Karpas-422 (cell line): ENCODE results near the gene SALL4. TPM values are rescaled to one million over a fixed set of nuclear protein-coding genes. Genes with fewer than 3 reads are reported as not detected.
"Not testable (repeated sequence)": the region's sequence is repeated elsewhere in the genome, so short reads cannot be mapped to it uniquely, and the experiment has no call there.

ENCODE experiments used
- DNase-seq: peaks from one replicate; pipeline ENCODE4 v3.0.0-alpha.2; 2015
- H2AFZ ChIP-seq: fragments of 200-600 bp; sonication (generic); 2 replicates; pipeline ENCODE4 v1.6.1; 2014; ENCODE audit warnings: antibody characterized with exemption, low read length, mixed read lengths
- H3K27ac ChIP-seq: fragments of 200-600 bp; sonication (generic); 2 replicates; pipeline ENCODE4 v1.5.1; 2014; ENCODE audit warnings: mild to moderate bottlenecking, low read length, moderate library complexity
- H3K27me3 ChIP-seq: fragments of 200-600 bp; sonication (generic); 2 replicates; pipeline ENCODE4 v1.6.1; 2014; ENCODE audit warnings: low read length, mixed read lengths
- H3K36me3 ChIP-seq: fragments of 200-600 bp; sonication (generic); 2 replicates; pipeline ENCODE4 v1.6.1; 2014; ENCODE audit warnings: low read length, mixed read lengths; ENCODE audit not compliant: insufficient read depth
- H3K4me1 ChIP-seq: fragments of 200-600 bp; sonication (generic); 2 replicates; pipeline ENCODE4 v1.6.1; 2014; ENCODE audit warnings: mild to moderate bottlenecking, low read length, mixed read lengths
- H3K4me2 ChIP-seq: fragments of 200-600 bp; sonication (generic); 2 replicates; pipeline ENCODE4 v1.6.1; 2014; ENCODE audit warnings: low read length, low read depth, mild to moderate bottlenecking; ENCODE audit not compliant: poor library complexity, severe bottlenecking
- H3K4me3 ChIP-seq: fragments of 200-600 bp; sonication (generic); 2 replicates; pipeline ENCODE4 v1.5.1; 2014; ENCODE audit warnings: mild to moderate bottlenecking, antibody characterized with exemption, low read length, mixed read lengths
- H3K79me2 ChIP-seq: fragments of 200-600 bp; sonication (generic); 2 replicates; pipeline ENCODE4 v1.6.1; 2014; ENCODE audit warnings: mild to moderate bottlenecking, low read length, mixed read lengths
- H3K9ac ChIP-seq: fragments of 200-600 bp; sonication (generic); 2 replicates; pipeline ENCODE4 v1.6.0; 2014; ENCODE audit warnings: low read length
- H3K9me2 ChIP-seq: fragments of 200-600 bp; sonication (generic), shearing (Covaris generic); replicated peaks from 2 replicates; pipeline ENCODE4 v1.6.0; 2014; ENCODE audit warnings: mild to moderate bottlenecking, low read length, moderate library complexity; ENCODE audit not compliant: insufficient read depth
- H3K9me3 ChIP-seq: fragments of 300-700, 200-600 bp; sonication (generic); 2 replicates; pipeline ENCODE4 v1.6.1; 2014; ENCODE audit warnings: low read length, mixed read lengths
- H4K20me1 ChIP-seq: fragments of 200-600 bp; sonication (generic); 2 replicates; pipeline ENCODE4 v1.6.1; 2014; ENCODE audit warnings: mild to moderate bottlenecking, antibody characterized with exemption, low read length, low read depth; ENCODE audit not compliant: insufficient read depth
- total RNA-seq: library from RNA; depleted of rRNA; stranded (reverse); fragments of >200 nt; shearing (Covaris generic); gene quantifications from 2 replicates; pipeline ENCODE4 v1.2.3, GENCODE V29; 2014; ENCODE audit warnings: low replicate concordance

Gene SALL4
- total RNA-seq, 1 experiment from 2014 or later, result not detected

- Histone ChIP-seq H3K9me3 (no peaks in the 10 kb centered on the region), H3K27ac (no peak overlapping the region), H3K4me1 (no peaks in the 10 kb centered on the region), H3K4me3 (no peak overlapping the region), H2AFZ (no peak overlapping the region), H3K9ac (no peak overlapping the region), H3K4me2 (no peak overlapping the region), H3K9me2 (no peaks in the 10 kb centered on the region), H3K27me3 (no peaks in the 10 kb centered on the region), H3K36me3 (no peaks in the 10 kb centered on the region), H4K20me1 (no peaks in the 10 kb centered on the region), H3K79me2 (no peaks in the 10 kb centered on the region)
- DNase-seq, result no peak
Measured at GRCh38 chr20:51788822-51789221, 13.5 kb downstream of the SALL4 start.

GRCh38 chr20:51784299-51784698 lies 18.0 kb downstream of the SALL4 start:
- Histone ChIP-seq H3K27me3 (no peaks in the 10 kb centered on the region), H2AFZ (no peak overlapping the region), H3K4me2 (no peak overlapping the region), H3K36me3 (no peaks in the 10 kb centered on the region), H3K27ac (no peak overlapping the region), H3K4me3 (no peak overlapping the region), H3K9me3 (no peaks in the 10 kb centered on the region), H3K9me2 (no peaks in the 10 kb centered on the region), H4K20me1 (no peaks in the 10 kb centered on the region), H3K79me2 (no peaks in the 10 kb centered on the region), H3K9ac (no peak overlapping the region), H3K4me1 (no peaks in the 10 kb centered on the region)
- DNase-seq, result no peak

GRCh38 chr20:51778229-51778759 lies 24.0 kb downstream of the SALL4 start:
- not testable (repeated sequence) for H3K4me2 ChIP-seq, H4K20me1 ChIP-seq, H3K36me3 ChIP-seq, H3K4me1 ChIP-seq, H3K9ac ChIP-seq, H3K27ac ChIP-seq, H3K27me3 ChIP-seq, DNase-seq, H3K9me3 ChIP-seq, H3K79me2 ChIP-seq, H2AFZ ChIP-seq, H3K4me3 ChIP-seq, H3K9me2 ChIP-seq

- H2AFZ ChIP-seq, result no peak overlapping the region
Measured at GRCh38 chr20:51775241-51775640, 27.1 kb downstream of the SALL4 start.

GRCh38 chr20:51772236-51772635 lies 30.1 kb downstream of the SALL4 start:
- Histone ChIP-seq H3K4me3 (no peak overlapping the region), H3K4me1 (no peaks in the 10 kb centered on the region), H3K9me2 (no peaks in the 10 kb centered on the region), H2AFZ (no peak overlapping the region), H3K27me3 (no peaks in the 10 kb centered on the region), H3K9me3 (no peaks in the 10 kb centered on the region), H3K79me2 (no peaks in the 10 kb centered on the region), H3K4me2 (no peak overlapping the region), H3K9ac (no peak overlapping the region), H3K36me3 (no peaks in the 10 kb centered on the region), H4K20me1 (no peaks in the 10 kb centered on the region), H3K27ac (no peak overlapping the region)
- DNase-seq, result no peak

More at GRCh38 chr20:51775241-51775640, 27.1 kb downstream of the SALL4 start:
- no peak for DNase-seq
- Histone ChIP-seq H3K27me3 (no peaks in the 10 kb centered on the region), H4K20me1 (no peaks in the 10 kb centered on the region), H3K4me3 (no peak overlapping the region), H3K27ac (no peak overlapping the region), H3K4me2 (no peak overlapping the region), H3K36me3 (no peaks in the 10 kb centered on the region), H3K4me1 (no peaks in the 10 kb centered on the region), H3K9me2 (no peaks in the 10 kb centered on the region), H3K9ac (no peak overlapping the region), H3K9me3 (no peaks in the 10 kb centered on the region), H3K79me2 (no peaks in the 10 kb centered on the region)

- no peak for DNase-seq
- Histone ChIP-seq H3K9me3 (no peaks in the 10 kb centered on the region), H3K9ac (no peak overlapping the region), H3K27me3 (no peaks in the 10 kb centered on the region), H3K79me2 (no peaks in the 10 kb centered on the region), H2AFZ (no peak overlapping the region), H3K27ac (no peak overlapping the region), H3K4me3 (no peak overlapping the region), H3K4me1 (no peaks in the 10 kb centered on the region), H4K20me1 (no peaks in the 10 kb centered on the region), H3K36me3 (no peaks in the 10 kb centered on the region), H3K4me2 (no peak overlapping the region), H3K9me2 (no peaks in the 10 kb centered on the region)
Measured at GRCh38 chr20:51769976-51770615, 32.2 kb downstream of the SALL4 start.

- no peaks in the 10 kb centered on the region for H4K20me1 ChIP-seq
- H3K9me3 ChIP-seq, result no peaks in the 10 kb centered on the region
- H3K36me3 ChIP-seq, result no peaks in the 10 kb centered on the region
- no peaks in the 10 kb centered on the region for H3K79me2 ChIP-seq
- H3K27me3 ChIP-seq, result no peaks in the 10 kb centered on the region
- H3K4me3 ChIP-seq, result no peak overlapping the region
- H3K4me2 ChIP-seq, result no peak overlapping the region
- H3K9ac ChIP-seq, result no peak overlapping the region
- no peak overlapping the region for H3K27ac ChIP-seq
- H2AFZ ChIP-seq, result no peak overlapping the region
- DNase-seq, result no peak
- no peaks in the 10 kb centered on the region for H3K9me2 ChIP-seq
- H3K4me1 ChIP-seq, result no peaks in the 10 kb centered on the region
Measured at GRCh38 chr20:51768759-51769517, 33.4 kb downstream of the SALL4 start.

- H3K4me2 ChIP-seq, result no peak within 1 kb of the TSS
- no peaks in the 10 kb centered on the region for H3K9me2 ChIP-seq
- no peaks in the 10 kb centered on the region for H3K9me3 ChIP-seq
- H3K79me2 ChIP-seq, result no peaks in the 10 kb centered on the region
- H3K27ac ChIP-seq, result no peak within 1 kb of the TSS
- no peak for DNase-seq
- H3K36me3 ChIP-seq, result no peaks in the 10 kb centered on the region
- H3K9ac ChIP-seq, result no peak within 1 kb of the TSS
- H4K20me1 ChIP-seq, result no peaks in the 10 kb centered on the region
- no peak within 1 kb of the TSS for H2AFZ ChIP-seq
- no peaks in the 10 kb centered on the region for H3K27me3 ChIP-seq
- H3K4me1 ChIP-seq, result no peaks in the 10 kb centered on the region
- no peak within 1 kb of the TSS for H3K4me3 ChIP-seq
Measured at GRCh38 chr20:51767867-51768758, 34.2 kb downstream of the SALL4 start, which contains the start of gene ATP9A. Gene ATP9A (minus strand): TSS chr20:51768390. CDS start chr20:51768369, 21 bp downstream.
